OCI-M2 (cell line): Measurements from ENCODE around the gene TSPAN13.

Experiments used
- DNase-seq: peaks from one replicate; lab custom pipeline; 2025; ENCODE audit not compliant: unreplicated experiment; lab: John Stamatoyannopoulos, UW

Gene TSPAN13

DNA sequence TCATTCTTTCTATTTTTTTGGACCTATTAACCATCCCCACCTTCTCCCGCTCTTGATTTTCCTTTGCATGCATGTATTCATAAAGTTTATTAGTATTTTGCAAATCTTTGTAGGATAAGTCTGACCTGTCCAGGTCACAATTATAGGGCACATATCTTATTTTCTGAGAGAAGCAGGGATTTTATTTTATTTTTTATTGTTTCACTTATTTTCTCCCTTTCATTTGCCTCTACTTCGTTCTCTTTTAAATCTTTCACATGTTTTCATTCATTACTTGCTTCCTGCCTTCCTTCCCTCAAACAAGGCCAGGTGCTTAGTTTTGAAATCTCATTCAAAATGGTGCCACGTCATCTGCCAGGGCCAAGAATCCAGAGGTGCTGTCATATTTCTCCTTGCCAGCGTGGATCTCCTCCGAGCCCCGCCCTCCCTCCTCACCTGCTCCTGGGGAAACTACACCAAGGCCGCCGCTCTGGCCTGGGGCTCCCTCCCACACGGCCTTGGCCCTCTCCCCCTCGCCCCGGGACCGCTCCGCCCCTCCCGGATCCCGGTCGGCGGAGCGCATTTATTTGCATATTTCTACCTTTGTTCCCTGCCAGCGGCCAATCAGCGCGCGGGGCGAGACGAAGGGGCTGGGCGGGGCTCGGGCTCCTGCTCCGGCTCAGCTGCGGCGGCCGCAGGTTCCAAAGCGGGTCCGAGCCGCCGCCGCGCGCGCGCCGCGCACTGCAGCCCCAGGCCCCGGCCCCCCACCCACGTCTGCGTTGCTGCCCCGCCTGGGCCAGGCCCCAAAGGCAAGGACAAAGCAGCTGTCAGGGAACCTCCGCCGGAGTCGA, at the start of gene TSPAN13:
TSS of gene TSPAN13 (plus strand) at position 654 of the 830 bp plus-strand sequence. CDS start 213 bp downstream, outside the sequence.
- DNase-seq, result no peak

GRCh38 chr7:16708511-16708910, 45.0 kb upstream of the TSPAN13 start:
- no peak for DNase-seq

DNA sequence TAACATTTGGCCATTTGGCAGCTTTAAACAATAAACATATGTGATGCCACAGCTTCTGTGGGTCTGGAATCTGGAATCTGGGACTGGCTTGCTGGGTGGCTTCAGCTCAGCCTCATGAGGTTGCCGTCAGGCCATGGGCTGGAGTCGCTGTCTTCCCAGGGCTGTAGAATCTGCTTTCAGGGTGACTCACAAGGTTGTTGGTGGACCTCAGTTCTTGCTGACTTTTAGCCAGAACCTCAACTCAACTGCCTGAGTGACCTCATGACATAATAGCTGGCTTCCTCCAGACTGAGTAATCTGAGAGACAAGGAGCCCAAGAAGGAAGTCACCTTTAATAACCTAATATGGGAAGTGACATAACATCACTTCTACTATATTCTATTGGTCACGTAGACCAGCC, 44.6 kb upstream of the TSPAN13 start:
- DNase-seq, result no peak

GRCh38 chr7:16710651-16711050, 42.9 kb upstream of the TSPAN13 start:
- DNase-seq, result no peak

DNA sequence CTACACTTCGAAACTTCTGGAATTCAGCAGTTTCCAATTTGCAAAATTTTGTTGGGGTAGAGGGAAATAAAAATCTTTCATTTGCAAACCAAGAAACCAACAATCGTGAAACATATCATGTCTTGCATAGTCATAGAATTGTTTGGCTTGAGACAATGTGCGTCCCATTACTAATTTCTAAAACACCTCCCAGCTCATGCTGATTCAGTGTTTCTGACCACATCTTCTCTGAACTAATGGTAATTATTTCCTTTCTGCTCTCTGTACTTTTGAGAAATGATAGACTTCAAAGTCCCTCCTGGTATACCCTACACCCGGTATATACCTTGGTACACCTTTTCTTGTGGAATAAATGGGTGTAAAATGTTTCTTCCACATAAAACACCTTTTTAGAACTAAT, 41.8 kb upstream of the TSPAN13 start:
- no peak for DNase-seq

DNA sequence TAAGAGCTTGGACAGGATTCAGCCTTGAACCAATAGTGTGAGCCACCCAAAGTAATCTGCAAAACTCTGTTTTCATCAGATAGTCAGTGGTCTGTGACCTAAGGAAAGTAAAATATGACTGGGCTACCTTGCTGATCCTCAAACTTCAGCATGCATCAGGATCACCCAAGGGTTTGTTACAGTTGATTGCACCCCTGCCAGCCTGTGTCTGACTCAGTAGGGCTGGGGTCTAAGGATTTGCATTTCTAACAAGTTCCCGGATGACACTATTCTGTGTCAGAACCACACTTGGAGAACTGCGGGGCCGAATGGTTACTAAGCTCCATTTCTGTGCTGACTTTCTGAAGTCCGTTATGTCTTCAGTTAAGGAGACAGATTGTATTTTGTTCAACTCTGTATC, 40.6 kb upstream of the TSPAN13 start:
- no peak for DNase-seq

GRCh38 chr7:16715928-16716327, 37.6 kb upstream of the TSPAN13 start:
- DNase-seq, result no peak

- DNase-seq, result no peak
Measured at GRCh38 chr7:16718111-16718656, 35.4 kb upstream of the TSPAN13 start.

- DNase-seq, result no peak
Measured at GRCh38 chr7:16719699-16720098, 33.9 kb upstream of the TSPAN13 start.

GRCh38 chr7:16721541-16721940, 32.0 kb upstream of the TSPAN13 start:
- DNase-seq, result no peak

- DNase-seq, result no peak
Measured at GRCh38 chr7:16724344-16724743, 29.2 kb upstream of the TSPAN13 start.

DNA sequence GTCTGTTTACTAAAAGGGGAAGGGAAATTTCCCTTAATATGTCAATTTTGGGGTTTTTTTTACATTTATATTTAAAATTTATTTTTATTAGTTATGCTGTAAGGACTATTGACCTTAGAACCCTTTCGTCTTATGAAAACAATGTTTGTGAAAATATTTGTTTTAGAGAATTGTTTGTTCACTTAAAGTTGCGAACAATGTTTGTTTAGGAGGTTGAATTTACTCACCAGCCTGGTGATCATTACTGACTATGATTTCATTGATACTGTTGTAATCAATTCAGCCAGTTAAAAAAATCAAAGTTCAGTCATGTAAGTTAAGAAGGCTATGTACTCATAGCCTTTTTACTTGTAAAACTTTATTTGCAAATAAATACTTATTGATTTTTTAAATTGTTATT, 27.4 kb upstream of the TSPAN13 start:
- no peak for DNase-seq

DNA sequence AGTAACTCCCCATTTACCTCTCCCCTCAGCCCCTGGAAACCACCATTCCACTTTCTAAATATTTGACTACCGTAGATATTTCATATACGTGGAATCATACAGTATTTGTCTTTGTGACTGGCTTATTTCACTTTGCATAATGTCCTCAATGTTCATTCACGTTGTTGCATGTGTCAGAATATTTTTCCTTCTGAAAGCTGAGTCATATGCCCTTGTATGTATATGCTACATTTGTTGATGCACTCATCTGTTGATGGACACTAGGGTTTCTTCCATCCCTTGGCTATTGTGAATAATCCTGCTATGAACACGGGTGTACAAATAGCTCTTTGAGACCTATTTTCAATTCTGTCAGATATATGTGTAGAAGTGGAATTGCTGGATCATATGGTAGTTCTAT, 25.8 kb upstream of the TSPAN13 start:
- no peak for DNase-seq

- no peak for DNase-seq
Measured at GRCh38 chr7:16728811-16729210, 24.7 kb upstream of the TSPAN13 start.

DNA sequence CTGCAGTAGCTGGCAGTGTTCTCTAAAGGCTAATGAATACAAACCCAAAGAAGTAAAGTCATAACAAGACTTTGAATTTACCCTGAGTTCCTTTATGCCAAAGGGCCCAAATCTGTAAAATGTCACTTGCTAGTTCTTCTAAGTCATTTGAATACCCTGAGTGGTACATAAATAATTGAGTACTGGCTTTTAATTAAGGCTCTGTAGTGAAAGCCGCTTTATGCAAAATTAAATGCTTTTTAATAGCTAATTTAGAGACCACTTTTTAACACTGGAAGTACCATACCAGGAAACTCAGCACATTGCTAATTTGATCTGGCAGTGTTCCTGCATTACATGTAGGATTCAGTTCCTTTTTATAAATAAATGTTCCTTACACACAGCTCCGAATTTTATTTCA, 24.0 kb upstream of the TSPAN13 start:
- no peak for DNase-seq

DNA sequence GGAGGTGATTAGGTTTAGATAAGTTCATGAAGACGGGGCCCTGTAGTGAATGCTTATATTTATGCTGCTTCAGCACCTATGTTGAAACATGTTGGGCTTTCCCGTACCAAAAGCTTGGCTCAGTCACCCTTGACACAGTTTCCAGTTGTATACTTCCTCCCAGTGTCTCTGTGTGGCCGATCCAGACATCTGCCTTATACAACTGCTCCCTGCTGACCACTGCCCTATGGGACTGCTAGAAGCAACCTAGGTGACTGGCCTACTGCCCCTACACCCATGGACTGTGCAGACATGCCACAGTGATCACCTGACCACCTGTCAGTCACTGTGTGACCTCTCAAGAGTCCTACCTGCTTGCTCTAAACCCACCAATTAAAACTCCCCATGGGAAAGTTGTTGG, 22.6 kb upstream of the TSPAN13 start:
- DNase-seq, result no peak

DNA sequence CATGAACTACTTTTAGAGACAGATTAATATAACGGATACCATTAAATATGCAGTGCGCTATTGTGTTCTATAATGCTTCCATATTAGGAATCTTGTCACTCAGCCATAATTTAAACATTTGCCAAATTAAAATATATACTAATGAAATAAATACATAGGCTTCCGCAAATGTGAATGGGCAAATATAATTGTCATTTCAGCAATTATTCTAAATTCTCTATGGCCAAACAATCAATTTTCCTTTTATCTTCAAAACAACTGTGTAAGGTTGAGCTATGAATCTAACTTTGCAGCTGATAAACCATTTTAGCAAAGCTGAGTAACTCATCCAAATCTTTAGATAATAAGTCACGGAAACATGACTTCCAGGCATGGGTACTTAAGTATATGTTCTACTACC, 20.7 kb upstream of the TSPAN13 start:
- no peak for DNase-seq

DNA sequence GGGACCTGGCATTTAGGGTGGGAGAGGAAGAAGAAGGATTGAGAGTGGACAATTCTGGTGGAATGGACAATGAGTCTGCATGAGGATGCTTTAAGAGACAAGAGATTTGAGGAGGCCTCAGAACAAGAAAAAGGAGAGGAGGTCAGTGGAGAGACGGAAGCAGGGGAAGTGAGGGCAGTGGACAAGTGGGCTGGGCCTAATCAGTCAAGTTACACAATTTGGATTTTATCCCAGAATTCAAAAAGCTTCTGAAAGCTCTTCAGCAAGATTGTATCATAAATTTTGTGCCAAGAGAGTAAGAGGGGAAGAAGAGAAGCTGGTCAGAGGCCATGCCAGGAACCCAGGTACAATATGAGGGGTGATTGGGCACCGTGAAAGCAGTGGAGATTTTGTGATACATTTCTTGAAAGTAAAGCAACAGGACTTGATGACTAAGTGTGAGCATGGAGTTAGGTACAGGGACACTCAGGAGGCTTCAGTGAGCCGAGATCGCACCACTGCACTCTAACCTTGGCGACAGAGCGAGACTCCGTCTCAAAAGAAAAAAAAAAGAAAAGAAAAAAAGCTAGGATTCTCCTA, 19.3 kb upstream of the TSPAN13 start:
- DNase-seq, result no peak

- no peak for DNase-seq
Measured at GRCh38 chr7:16735020-16735419, 18.5 kb upstream of the TSPAN13 start.

DNA sequence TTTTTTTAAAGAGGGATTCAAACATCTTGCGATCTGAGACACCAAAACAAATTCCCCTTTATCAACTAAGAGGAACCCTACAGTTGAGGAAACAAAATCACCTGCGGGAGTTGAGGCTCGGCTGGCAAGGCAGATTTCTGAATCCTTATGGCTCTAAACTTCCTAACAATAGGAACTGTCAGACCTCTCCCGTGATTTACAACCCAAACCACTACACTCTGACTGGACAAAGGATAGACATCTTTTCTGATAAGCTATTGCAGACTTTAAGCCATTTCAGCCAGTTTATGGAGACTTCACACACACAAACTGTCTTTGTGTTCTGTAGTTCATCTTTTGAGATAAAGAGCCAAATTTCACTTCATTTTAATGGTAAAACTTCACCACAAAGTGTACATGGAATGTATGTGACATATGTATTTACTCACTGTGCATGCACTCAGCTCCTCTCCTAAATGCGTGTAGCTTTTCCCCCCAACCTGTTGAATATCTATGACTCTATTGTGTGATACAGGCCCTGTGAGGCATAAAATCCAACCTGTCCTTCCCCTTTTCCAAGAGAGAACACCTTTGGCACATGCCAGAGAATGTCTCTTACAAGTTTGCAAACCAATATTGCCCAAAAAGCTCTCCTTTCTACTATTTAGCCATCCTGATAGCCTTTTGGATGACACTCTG, 15.4 kb upstream of the TSPAN13 start:
- DNase-seq, result no peak

- peak; percentile 25 for DNase-seq
Measured at GRCh38 chr7:16739863-16740622, 13.5 kb upstream of the TSPAN13 start.
